GM18520 (cell line): ENCODE results near the gene DCTN2.
"Not testable (repeated sequence)": the region's sequence is repeated elsewhere in the genome, so short reads cannot be mapped to it uniquely, and the experiment has no call there.

Experiments
- ATAC-seq: cut with Tn5 transposase; IDR thresholded peaks from one replicate; pipeline ENCODE4 v1.9.1; 2021; ENCODE audit not compliant: unreplicated experiment

Gene DCTN2

DNA sequence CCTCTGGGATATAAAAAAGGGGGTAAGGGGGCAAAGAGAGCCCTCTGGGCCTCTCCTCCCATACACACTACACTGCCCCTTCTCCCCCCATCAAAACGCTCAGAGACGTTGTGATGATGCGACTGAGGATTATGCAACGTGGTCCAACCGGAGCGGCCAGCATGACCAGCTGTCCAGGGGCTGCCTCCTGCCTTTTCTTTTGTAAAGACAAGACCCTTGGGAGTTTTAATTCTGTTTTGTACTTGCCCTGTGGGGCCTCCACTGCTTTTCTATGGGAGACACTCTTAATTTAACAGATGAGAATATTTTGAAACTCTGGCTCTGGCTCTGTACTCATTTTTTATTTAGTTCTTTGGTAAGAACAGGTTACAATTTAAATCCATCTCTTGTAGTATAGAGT is 17.2 kb downstream of the DCTN2 start:
- ATAC-seq = no peak

DNA sequence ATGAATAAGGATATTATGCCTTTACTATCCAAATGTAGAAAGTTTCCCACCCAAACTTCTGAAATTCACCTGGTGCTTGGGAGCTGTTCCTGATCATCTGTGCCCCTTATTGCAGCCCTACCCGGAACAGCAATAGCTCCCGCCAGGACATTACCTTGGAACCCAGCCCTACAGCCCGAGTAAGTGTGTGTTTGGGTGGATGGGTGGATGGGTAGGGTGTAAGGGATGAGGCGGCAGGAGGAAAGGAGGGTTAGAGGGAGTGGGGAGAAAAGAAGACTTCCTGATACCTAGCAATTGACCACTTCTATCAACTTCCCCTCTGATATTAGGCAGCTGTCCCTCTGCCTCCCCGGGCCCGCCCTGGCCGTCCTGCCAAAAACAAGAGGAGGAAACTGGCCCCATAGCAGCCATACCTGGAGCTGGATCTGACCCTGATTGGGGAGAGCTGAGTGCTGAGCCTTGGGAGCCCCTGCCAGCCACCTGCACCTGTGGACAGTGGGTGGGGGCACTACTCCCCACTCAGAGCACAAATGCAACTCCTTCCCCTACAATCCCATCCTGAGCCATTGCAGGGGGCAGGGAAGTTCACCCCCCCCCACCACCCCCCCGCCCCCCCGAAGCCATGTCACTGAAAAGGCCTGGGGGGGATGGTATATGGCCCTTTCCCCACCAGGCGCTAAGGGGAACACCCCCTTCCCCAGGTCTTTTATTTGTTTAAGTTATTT is 18.0 kb downstream of the DCTN2 start:
- no peak for ATAC-seq

DNA sequence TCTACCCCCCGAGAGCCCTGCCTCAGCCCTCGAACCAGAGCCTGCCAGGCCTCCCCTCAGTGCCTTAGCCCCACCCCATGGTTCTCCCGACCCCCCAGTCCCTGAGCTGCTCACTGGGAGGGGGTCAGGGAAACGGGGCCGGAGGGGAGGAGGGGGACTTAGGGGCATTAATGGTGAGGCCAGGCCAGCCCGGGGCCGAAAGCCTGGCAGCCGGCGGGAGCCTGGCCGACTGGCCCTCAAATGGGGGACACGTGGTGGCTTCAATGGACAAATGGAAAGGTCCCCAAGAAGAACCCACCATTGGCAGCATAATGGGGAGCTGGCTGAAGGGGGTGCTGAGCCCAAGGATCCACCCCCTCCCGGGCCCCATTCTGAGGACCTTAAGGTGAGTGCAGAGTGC is 18.8 kb downstream of the DCTN2 start:
- no peak for ATAC-seq

DNA sequence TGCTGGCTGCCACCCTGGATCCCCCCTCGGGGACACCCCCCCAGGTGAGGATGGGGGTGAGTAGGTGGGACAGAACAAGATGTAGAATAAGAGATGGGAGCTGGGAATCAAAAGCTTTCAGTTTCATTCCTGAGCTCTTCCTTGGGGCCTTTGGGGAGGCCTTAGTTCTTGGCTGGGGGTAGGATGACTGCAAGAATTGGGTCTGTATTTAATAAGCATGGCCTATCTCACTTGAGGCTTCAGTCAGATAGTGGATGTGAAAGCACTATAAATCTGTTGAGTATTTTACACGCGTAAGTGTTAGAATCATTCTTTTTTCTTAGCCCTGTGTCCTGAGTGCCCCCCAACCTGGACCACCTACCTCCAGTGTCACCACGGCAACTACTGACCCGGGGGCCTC is 19.8 kb downstream of the DCTN2 start:
- ATAC-seq = no peak

DNA sequence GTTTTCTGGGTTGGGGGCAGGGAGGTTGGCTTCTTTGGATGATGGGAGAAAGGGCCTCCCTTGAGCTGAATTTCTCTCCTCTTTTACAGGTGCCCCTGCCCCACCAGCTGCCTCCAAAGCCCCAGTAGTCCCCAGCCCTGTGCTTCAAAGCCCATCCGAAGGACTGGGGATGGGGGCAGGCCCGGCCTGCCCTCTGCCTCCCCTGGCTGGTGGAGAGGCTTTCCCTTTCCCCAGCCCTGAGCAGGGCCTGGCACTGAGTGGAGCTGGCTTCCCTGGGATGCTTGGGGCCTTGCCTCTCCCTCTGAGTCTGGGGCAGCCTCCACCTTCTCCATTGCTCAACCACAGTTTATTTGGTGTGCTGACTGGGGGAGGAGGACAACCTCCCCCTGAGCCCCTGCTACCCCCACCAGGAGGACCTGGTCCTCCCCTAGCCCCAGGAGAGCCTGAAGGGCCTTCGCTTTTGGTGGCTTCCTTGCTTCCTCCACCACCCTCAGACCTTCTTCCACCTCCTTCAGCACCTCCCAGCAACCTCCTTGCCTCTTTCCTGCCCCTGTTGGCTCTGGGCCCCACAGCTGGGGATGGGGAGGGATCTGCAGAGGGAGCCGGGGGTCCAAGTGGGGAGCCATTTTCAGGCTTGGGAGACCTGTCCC is 20.4 kb downstream of the DCTN2 start:
- no peak for ATAC-seq

DNA sequence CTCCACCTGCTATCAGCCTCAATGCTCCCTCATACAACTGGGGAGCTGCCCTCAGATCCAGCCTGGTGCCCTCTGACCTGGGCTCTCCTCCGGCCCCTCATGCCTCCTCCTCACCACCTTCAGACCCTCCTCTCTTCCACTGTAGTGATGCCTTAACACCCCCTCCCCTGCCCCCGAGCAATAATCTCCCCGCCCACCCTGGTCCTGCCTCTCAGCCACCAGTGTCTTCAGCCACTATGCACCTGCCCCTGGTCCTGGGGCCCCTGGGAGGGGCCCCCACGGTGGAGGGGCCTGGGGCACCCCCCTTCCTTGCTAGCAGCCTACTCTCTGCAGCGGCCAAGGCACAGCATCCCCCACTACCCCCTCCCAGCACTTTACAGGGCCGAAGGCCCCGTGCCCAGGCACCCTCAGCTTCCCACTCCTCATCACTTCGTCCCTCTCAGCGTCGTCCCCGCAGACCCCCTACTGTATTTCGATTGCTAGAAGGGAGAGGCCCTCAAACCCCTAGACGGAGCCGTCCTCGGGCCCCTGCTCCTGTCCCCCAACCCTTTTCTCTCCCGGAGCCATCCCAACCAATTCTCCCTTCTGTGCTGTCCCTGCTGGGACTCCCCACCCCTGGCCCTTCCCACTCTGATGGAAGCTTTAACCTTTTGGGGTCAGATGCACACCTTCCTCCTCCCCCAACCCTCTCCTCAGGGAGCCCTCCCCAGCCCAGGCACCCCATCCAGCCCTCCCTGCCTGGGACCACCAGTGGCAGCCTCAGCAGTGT is 21.2 kb downstream of the DCTN2 start:
- no peak for ATAC-seq

DNA sequence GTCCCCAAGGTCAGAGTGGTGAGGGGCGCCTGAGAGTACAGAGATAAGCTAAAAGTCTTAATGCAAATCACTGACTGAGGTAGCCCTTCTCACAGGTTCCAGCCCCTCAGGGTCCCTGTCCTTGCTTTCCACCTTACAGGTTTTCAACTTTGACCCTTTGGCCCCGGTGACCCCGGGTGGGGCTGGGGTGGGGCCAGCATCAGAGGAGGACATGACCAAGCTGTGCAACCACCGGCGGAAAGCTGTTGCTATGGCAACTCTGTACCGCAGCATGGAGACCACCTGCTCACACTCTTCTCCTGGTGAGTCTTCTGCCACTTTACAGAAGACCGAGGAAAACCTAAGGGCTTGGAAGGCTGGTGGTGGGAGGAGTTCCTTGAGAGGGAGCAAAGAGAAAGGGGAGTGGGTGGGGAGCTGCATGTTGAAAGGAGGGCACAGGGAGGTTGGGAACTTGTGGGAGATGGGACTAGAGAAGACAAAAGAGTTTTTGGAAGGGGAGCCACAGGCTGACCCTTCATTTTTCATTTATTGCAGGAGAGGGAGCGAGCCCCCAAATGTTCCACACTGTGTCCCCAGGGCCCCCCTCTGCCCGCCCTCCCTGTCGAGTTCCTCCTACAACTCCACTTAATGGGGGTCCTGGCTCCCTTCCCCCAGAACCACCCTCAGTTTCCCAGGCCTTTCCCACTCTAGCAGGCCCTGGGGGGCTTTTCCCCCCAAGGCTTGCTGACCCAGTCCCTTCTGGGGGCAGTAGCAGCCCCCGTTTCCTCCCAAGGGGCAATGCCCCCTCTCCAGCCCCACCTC is 22.0 kb downstream of the DCTN2 start:
- ATAC-seq = no peak

DNA sequence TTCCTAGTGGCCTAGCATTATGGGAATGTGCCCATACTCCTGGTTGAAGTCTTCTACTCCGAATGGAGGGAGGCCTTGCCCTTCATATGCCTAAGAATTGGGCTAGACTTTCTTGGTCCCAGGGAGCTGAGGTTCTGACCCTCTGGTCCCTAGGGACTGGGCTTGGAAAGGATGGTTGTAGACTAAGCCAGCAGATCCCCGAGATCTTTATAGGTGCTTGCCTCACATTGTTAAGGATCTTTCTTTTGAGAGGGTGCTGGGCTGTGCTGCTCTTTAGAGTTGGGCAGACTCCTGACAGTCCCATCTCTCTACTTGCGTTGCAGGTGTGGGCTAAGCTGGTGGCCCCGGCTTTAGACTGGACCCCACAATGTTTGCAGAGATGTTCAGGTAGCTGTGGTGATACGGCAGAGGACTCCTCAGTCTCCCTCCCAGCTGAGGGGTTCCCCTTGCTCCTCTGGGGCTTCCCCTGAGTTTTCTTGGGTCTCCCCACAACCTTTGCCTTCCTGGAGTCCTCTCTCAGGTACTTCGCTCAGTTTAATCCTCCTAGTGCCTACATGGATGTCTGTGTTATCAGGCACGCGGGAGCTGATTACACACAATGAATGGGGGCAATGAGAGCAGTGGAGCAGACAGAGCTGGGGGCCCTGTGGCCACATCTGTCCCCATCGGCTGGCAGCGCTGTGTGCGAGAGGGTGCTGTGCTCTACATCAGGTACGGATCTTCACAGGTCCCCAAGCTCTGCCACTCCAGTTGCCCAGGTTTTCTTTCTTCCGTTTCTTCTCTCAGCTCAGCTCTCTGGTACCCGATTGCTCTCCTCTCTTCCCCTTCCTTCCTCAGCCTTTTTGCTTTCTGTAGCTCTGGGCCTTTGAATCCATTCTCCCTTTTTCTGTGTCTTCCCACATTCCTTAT is 23.0 kb downstream of the DCTN2 start:
- no peak for ATAC-seq

DNA sequence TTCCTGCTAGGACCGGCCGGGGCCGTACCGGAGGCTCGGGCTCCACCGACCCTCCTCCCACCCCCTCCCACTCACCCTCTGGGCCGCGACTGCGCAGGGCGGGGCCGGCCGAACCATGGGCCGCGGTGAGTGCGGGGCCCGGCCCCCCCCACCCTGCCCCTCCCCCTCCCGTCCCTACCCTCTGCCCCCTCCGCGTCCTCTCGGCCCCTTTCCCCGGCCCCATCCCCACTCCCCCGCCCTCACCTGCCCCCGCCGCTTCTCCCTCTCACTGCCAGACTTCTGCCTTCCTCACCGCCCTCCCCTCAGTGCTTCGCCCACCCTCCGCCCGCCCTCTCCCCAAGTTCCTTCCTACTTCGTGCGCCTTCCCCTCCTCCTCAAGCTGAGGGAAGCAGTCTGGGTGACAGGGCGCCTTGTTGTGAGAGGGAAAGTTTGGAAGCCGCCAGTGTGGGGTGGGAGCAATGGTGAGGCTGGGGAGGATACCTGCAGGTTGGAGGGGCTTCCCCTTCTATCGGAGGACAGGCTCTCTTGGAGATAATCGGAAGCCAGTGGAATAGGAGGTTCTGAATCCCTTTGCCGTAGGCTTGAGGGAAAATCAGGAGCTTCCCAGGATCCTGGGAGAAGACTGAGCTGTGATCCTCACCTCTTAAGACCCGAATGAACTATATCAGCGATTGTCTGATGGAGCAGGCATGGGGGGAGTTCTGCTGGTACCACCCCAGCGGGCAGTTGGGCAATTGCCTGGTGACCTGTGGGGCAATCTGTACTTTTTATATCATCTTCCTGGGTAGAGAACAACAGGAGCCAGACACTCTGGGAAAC is 23.9 kb downstream of the DCTN2 start:
- no peak for ATAC-seq

DNA sequence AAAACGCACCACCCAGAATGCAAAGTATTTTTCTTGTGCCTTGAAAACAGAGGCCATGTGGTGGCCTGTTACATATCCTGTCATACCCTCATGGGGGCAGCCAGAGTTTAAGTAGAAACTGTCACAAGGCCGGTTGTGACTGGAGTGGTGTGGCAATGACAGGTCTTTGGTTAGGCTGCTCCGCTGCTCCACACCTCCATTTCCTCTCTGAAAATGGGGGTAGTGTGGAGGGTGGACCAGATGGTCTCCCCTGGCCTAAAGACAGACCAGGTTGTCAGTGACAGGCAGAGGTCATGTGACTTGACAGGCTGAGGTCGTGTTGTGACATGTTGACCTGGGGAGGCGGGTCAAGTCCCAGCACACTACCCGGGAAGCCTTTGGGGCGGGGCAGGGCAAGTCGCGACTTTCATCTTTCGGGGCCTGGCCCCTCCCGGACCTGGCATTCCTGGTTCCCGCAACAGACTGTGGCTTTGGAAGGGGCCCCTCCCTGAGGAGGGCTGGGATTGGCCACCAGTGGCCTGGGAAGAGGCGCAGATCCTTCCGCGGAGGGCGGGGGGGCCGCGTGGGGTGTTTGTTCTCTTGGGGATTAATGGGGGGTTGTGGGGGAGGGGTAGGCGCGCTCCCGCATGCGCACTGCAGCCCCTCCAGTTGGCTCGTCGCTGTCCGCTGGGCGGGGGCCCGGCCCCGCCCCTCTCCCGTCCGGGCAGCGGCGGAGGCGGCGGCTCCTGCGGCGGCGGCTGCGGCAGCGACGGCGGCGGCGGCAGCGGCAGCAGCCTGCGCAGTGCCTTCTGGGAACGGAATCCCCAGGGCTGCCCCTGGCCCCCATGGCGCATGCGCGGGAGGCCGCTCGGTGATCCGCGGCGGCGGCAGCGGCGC is 24.7 kb downstream of the DCTN2 start, which contains the start of gene MBD6:
MBD6 (plus strand) TSS at position 814 of the 876 bp plus-strand sequence. CDS start 1,480 bp downstream, outside the sequence.
- ATAC-seq = peak; percentile 31

DNA sequence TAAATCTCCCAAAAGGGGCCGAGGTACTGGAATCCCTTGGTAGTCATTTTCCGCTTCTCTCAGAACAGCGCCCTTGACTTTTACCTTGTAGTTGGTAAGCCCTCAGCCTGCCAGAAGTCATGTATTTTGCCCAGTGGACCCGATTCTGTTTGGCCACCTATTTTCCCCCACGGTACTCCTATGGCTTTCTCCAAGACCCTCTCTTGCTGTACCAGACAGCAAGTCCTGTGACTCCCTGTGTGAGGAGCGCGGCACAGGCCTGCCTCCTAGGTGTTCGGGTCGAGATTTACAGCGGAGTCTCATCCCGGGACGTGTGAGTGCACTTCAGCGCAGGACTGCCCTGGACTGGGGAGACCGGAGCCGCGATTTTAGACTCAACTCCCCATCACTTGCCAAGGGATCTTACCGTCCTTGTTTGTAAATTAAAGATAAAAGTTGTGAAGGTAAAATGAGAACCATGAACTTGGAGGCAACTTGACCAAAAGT is 25.4 kb downstream of the DCTN2 start:
- no peak for ATAC-seq

DNA sequence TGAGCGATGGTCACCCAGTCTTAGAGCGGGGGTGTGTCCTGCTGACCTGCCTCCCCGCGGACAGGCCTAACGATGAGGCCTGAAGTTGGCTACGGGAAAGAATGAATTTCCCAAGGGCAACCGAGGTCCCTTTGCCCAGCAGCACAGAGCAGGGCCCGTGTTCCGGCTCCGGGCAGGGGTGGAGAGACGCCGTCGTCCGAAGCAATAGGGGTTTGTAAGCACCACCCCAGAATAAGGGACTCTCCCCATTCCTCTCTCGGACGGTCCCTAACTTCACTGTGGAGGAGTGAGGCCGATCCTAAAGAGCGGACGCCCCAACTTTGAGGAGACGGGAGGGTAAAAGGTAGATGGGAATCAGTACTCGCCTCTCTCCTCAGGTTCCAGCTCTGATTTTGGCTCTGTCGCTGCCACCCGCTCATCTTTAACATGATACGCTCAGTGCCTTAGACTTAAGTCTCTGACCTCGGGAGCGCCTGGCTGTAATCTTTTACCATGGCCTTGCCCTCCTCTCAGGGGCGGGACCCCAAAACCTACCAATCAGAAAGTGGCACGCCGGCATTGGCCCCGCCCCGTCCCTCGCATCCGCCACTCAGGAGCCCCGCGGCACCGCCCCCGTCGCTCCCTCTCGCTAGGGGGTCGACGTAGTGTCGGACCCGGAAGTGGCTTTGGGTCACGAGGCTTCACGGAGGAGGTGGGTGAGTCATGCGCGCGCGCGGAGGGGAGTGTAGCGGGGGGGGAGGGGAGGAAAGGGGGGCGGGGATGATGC is 26.8 kb downstream of the DCTN2 start, which contains the start of gene DDIT3:
DDIT3 (minus strand) TSS at position 462 of the 766 bp plus-strand sequence. CDS start 3,108 bp downstream, outside the sequence.
- peak; percentile 41 for ATAC-seq

DNA sequence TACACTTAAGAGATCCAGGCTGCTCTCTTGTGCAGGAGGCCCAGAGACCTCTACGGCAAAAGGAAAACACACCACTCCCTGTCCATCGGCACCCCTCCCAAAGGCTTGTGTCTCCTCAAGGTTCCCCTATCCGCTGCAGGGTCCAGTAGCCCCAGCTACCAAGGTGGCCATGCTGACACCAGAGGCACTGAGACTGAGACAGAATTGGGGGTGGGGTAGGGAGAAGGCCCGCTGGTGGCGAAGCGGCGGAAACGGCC is 27.3 kb downstream of the DCTN2 start:
- ATAC-seq = no peak

DNA sequence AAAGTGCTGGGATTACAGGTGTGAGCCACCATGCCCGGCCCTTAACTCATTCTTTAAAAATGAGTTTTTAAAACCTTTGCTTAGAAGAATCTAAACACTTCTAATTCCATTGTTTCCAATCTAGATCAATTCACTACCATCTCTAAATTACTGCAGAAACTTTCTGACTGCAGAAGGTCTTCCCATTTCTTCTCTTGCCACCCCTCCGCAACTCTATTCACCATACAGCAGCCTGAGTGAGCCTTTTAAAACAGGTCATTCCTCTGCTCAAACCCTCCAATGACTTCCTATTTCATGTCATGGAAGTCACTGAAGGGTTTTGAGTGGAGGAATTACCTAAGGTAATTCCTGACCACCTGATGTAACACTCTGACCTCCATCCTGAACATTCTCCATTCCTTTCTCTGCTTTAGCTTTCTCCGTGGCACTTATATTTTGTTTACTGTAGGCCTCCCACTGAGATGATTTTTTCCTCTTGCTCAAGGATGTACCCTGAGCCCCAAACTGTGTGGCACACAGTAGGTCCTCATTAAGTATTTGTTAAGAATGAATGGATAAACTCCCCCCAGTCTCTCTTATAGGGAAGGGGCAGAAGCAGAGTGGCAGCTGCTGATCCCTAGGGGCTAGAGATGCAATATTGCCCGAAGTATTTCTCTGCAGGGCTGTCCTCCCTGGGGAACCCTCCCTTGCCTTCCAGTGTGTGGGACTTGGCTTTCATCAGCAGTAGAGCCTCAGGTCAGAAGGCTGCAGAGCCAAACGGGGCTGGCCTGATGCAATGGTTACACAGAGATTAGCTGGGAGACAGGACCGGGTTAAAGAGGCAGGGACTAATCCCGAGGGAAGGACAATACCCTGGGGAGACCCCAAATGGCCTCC is 27.8 kb downstream of the DCTN2 start:
- ATAC-seq = no peak

DNA sequence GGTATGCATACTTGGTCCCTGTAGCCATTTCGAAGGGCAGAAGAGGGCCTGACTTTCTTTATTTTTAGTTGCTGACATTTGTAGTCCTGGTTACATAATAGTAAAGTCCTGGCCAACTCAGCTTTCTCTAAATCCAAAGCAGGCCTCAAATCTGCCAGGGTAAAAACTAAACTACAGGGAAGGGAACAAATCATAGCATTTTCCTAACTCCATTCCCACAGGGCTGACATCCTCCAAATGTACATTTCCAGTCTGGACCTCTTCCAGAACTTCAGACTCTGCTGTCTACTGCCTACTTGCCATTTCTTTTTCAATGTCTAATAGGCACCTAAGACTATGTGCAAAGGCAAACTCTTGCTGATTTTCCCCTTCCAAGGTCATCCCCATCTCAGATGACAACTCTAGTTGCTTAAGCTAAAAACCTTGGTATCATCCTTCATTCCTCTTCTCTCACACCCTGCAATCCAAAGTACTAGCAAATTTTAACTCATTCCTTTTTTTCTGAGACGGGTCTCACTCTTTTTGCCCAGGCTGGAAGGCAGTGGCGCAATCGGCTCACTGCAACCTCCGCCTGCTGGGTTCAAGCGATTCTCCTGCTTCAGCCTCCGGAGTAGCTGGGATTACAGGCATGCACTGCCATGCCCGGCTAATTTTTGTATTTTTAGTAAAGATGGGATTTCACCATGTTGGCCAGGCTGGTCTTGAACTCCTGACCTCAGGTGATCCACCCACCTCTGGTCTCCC is 28.6 kb downstream of the DCTN2 start:
- ATAC-seq = no peak

DNA sequence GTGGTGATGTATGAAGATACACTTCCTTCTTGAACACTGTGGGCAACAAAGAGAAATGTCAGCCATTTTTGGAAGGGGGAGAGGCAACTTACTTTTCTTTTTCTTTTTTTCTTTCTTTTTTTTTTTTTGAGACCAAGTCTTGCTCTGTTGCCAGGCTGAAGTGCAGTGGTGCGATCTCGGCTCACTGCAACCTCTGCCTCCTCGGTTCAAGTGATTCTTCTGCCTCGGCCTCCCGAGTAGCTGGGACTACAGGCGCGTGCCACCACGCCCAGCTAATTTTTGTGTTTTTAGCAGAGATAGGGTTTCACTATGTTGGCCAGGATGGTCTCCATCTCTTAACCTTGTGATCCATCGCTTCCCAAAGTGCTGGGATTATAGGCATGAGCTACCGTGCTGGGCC is 29.3 kb downstream of the DCTN2 start:
- ATAC-seq = not testable (repeated sequence)
